Measurements from ENCODE around the gene MGAT4A. TPM values are rescaled to one million over a fixed set of nuclear protein-coding genes. Genes with fewer than 3 reads are reported as not detected.

MGAT4A gene
- total and polyA plus RNA-seq, 2 of the 8 experiments (the other 6 are each of a cell fraction or from before 2014, with no cell fraction given), result 1.4 to 7.7 TPM

DNA sequence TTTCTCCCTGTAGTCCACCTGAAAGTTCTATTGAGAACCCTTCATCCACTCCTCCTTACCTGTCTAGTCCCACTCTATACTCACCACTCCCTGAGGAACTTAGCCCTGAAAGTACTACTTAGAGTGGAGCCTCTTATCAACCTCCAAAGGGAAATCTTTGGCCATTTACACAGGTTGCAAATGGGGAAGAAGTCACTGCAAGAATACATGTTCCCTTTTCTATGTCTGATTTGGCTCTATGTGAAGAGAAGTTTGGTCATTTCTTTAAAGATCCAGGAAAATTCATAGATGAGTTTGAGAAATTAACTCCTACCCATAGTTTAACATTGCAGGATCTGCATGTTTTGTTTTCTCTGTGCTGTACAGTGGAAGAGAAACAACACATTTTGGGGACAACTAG is 22.9 kb upstream of the MGAT4A start (continued):
- no peak for TF ChIP-seq CHD7 (IDR thresholded peaks at IDR 0.05; ENCODE audit: insufficient replicate concordance, low read length)
- TF ChIP-seq TEAD4 (IDR thresholded peaks at IDR 0.05; ENCODE audit: low read depth, low read length), result no peak
- TF ChIP-seq MAX (IDR thresholded peaks at IDR 0.05), result no peak
- no peak for TF ChIP-seq JUN (IDR thresholded peaks at IDR 0.05; ENCODE audit: low read depth, low read length)
- TF ChIP-seq KDM1A (IDR thresholded peaks at IDR 0.05; ENCODE audit: borderline replicate concordance, low read length), result no peak
- no peak for TF ChIP-seq SIRT6 (IDR thresholded peaks at IDR 0.05; ENCODE audit: low read length)
- TF ChIP-seq JUND (IDR thresholded peaks at IDR 0.05; ENCODE audit: low read length), result no peak

All from H1 (cell line).